Aortic smooth muscle cell (primary cell): ENCODE data around the gene GABRR2. TPM values are rescaled to one million over a fixed set of nuclear protein-coding genes. Genes with fewer than 3 reads are reported as not detected.

Source experiments
- total RNA-seq: library from RNA; depleted of rRNA; stranded (reverse); fragments of >200 nt; gene quantifications from 2 replicates; pipeline ENCODE4 v1.2.3, GENCODE V29; 2014

Gene GABRR2
- total RNA-seq: 0.12 and 0.26 TPM in 2 replicates

DNA sequence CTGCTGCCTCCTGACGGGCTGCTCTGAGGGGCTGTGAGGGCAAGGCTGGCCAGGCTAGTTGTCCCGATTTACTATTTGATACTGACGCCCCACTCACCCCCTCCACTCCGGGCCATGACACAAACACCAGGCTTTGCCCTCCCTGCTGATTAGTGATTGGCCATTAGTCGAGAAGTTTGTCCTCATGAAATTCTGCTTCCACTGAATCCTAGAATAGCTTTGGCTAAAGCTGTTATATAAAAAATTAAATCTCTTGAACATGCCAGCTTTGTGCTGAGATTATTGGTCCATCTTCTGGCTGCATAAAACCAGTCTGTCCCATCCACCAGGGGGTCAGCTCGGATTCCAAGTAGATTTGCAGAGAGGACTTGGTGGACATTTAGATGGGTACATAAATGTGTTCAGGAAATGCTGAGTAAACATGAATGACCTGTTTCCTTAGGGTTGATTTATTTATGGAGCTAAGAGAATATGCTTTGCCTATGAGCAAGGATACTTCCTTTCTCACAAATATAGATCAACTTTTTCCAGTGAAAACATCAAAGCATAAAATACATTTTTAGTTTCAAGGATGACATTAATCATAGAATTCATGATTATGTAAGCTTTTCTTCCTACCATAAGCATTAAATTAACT, at the start of gene GABRR2:
GABRR2 (minus strand) TSS at position 51 of the 637 bp plus-strand sequence. CDS start 134 bp downstream, outside the sequence.

DNA sequence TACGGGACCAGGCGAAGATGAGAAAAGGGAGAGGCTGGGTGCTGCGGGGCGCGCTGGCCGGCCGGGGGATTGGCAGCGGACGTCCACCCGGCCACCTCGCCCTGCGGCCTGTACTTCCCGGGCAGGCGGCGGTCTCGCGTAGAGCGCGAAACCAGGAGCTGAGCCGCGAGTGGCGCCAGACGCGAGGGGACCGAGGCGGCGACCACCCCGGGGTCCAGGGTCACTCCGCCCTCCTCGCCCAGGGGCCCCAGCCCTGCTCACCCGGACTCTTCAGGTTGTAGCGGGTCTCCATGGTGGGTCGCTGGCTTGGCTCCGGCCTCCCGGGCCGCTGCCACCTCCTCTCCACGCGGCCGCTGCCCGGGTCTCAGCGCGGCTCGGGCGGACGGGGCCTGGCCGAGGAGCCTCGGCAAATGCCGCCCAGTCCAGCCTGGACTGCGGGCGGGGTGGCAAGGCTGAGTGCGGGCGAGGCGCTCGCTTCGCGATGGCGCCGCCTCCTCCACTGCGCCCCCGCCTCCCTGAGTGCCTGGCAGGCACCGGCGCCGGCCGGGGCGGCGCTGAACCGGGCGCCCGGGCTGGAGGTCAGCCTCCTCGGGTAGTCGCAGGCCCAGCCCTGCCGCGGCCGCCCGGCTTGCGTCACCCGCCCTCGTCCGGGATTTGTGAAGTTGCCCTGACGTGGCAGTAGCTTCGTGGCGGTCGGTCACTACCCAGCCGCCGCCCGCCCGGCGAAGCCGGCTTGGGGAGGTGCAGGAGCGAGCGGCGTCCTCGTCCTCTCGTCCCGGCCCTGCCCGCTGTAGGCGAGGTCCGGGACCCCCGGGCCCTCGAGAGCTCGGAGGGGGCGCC, 37.4 kb upstream of the GABRR2 start, which contains the start of gene UBE2J1:
UBE2J1 (minus strand) TSS at position 445 of the 840 bp plus-strand sequence; CDS start at position 292, 153 bp downstream.

DNA sequence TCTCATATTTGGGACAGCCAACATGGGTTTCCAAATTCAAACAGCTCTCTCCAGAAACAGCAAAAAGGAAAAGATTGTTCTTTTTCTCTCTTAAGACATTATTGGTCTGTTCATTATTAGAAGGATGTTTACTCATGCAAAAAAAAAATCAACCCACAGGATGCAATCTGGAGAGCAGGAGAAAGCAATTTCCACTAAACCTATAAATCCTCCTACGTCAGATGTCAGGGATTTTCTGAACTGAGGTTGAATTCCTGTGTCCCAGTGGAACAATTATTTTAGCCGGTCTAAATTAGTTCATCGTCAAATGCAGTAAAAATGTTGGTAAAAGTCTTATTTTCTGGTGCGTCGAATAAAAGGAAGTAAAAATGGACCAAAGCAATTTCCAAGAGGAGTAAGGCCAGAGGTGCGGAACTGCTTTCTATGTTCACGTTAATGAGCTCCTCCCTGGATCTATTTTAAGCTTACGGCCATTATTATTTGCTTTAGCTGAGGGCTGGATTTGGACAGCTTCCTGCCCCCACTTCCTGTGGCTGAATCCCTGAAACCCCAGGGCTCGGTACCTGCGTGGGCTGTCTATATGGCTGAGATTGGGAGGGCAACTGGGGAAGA, 97.7 kb downstream of the GABRR2 start, which contains the start of gene GABRR1:
GABRR1 (minus strand) TSS at position 60 of the 612 bp plus-strand sequence; CDS start at position 24, 36 bp downstream.

Other genes starting within 250 kb of the GABRR2 start
- gene PNRC1, start 234.5 kb downstream of the GABRR2 start, total RNA-seq: 28.5 and 45.7 TPM in 2 replicates
- under 0.01 TPM in 2 replicates for gene SRSF12, start 197.2 kb downstream of the GABRR2 start, total RNA-seq
- 4.5 and 4.6 TPM in 2 replicates for gene PM20D2, start 169.2 kb downstream of the GABRR2 start, total RNA-seq
- gene GABRR1, start 97.9 kb downstream of the GABRR2 start, total RNA-seq: not detected in 2 replicates
- 31.2 and 31.3 TPM in 2 replicates for gene UBE2J1, start 37.4 kb upstream of the GABRR2 start, total RNA-seq
- gene RRAGD, start 97.0 kb upstream of the GABRR2 start, total RNA-seq: 3.2 and 5.9 TPM in 2 replicates
- gene ANKRD6, start 117.9 kb upstream of the GABRR2 start, total RNA-seq: 12.3 and 24.5 TPM in 2 replicates